MM.1S (cell line): ENCODE measurements around the gene C20orf141.

ENCODE experiments used
- CTCF ChIP-seq: fragments of 300-600 bp; sonication (generic); IDR thresholded peaks from 2 replicates; pipeline ENCODE4 v1.5.1; 2016; ENCODE audit warnings: antibody characterized with exemption, low read length, mixed read lengths
- EZH2 ChIP-seq: fragments of 300-600 bp; sonication (generic); optimal IDR thresholded peaks from 2 replicates; pipeline ENCODE3; 2017; ENCODE audit warnings: low read depth, mild to moderate bottlenecking, antibody characterized with exemption, low read length, mixed read lengths
- EZH2phosphoT487 ChIP-seq: fragments of 300-600 bp; sonication (generic); IDR thresholded peaks from 2 replicates; pipeline ENCODE4 v1.6.1; 2018; ENCODE audit warnings: antibody characterized with exemption, low read length

DNA sequence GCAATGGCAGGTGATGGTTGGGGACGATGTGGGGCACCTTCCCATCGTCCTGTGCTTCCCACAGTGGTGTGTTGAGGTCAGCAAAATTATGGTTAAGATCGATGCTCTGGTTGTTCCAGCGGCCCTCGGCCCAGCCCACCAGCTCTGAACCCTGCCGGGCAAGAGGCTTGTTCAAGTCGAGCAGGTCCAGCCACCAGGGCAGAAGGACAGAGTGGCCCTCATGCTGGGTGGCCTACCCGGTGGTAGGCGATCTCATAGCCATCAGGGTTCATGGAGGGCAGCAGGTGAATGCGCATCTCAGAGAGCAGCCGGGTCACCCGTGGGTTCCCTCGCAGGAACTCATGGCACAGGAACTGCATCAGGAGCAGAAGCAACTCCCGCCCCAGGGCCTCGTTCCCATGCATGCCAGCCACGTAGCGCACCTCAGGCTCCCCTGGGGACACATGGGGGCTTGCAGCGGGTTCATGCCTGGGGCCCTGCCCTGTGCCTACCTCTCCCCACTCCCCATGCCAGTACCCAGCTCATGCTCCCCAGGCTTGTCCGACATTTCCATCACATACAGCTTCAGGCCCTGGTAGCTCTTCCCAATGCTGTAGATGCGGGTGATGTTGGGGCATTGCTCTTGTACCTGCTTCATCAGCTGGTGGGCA, 18.7 kb upstream of the C20orf141 start:
- TF ChIP-seq CTCF (no peak), EZH2 (no peak), EZH2phosphoT487 (no peak)
